ENCODE data around the gene VSTM1.

Gene VSTM1

GRCh38 chr19:54095136-54095858 lies 31.6 kb upstream of the VSTM1 start:
- no peak for ATAC-seq (ENCODE audit: insufficient read depth, low read depth)
- H3K27me3 ChIP-seq (ENCODE audit: insufficient read depth, low read length, poor library complexity): no peaks in the 10 kb centered on the region
- H3K4me1 ChIP-seq (ENCODE audit: insufficient read depth, low read length): no peaks in the 10 kb centered on the region
- no peak for DNase-seq
- TF ChIP-seq EZH2 (IDR thresholded peaks at IDR 0.05; ENCODE audit: borderline replicate concordance, low read depth, low read length, severe bottlenecking) (no peak), CTCF (IDR thresholded peaks at IDR 0.05; ENCODE audit: borderline replicate concordance, extremely low read depth, low read length, poor library complexity, severe bottlenecking) (no peak)
- H3K4me2 ChIP-seq (ENCODE audit: insufficient read depth, low read length): no peak overlapping the region
- H3K9ac ChIP-seq (ENCODE audit: low read depth, low read length): no peak overlapping the region
- H3K79me2 ChIP-seq (ENCODE audit: insufficient read depth, low read length): no peaks in the 10 kb centered on the region
- H4K20me1 ChIP-seq (ENCODE audit: insufficient read depth, low read length): no peaks in the 10 kb centered on the region
- H2AFZ ChIP-seq (ENCODE audit: low read depth, low read length): no peak overlapping the region
- no peak overlapping the region for H3K4me3 ChIP-seq (ENCODE audit: low read depth in 1 of 2, low read length in 2 of 2)
- H3K36me3 ChIP-seq (ENCODE audit: insufficient read depth, low read length): no peaks in the 10 kb centered on the region
- no peaks in the 10 kb centered on the region for H3K9me3 ChIP-seq (ENCODE audit: insufficient read depth, low read length, severe bottlenecking)
- H3K27ac ChIP-seq (ENCODE audit: low read length): no peak overlapping the region

- H3K9me3 ChIP-seq (ENCODE audit: insufficient read depth, low read length, severe bottlenecking): no peaks in the 10 kb centered on the region
- H4K20me1 ChIP-seq (ENCODE audit: insufficient read depth, low read length): no peaks in the 10 kb centered on the region
- no peaks in the 10 kb centered on the region for H3K36me3 ChIP-seq (ENCODE audit: insufficient read depth, low read length)
- H3K4me3 ChIP-seq (ENCODE audit: low read depth in 1 of 2, low read length in 2 of 2): no peak overlapping the region
- ATAC-seq (ENCODE audit: insufficient read depth, low read depth) (no peak), DNase-seq (no peak)
- no peaks in the 10 kb centered on the region for H3K79me2 ChIP-seq (ENCODE audit: insufficient read depth, low read length)
- H3K4me2 ChIP-seq (ENCODE audit: insufficient read depth, low read length): no peak overlapping the region
- no peaks in the 10 kb centered on the region for H3K27me3 ChIP-seq (ENCODE audit: insufficient read depth, low read length, poor library complexity)
- H3K27ac ChIP-seq (ENCODE audit: low read length): no peak overlapping the region
- no peak overlapping the region for H2AFZ ChIP-seq (ENCODE audit: low read depth, low read length)
- H3K9ac ChIP-seq (ENCODE audit: low read depth, low read length): no peak overlapping the region
- TF ChIP-seq CTCF (IDR thresholded peaks at IDR 0.05; ENCODE audit: borderline replicate concordance, extremely low read depth, low read length, poor library complexity, severe bottlenecking): no peak
- no peak for TF ChIP-seq EZH2 (IDR thresholded peaks at IDR 0.05; ENCODE audit: borderline replicate concordance, low read depth, low read length, severe bottlenecking)
- H3K4me1 ChIP-seq (ENCODE audit: insufficient read depth, low read length): no peaks in the 10 kb centered on the region
These were observed 30.8 kb upstream of the VSTM1 start for GRCh38 chr19:54094426-54095000.

- H3K27ac ChIP-seq (ENCODE audit: low read length): no peak overlapping the region
- no peak for DNase-seq
- ATAC-seq (ENCODE audit: insufficient read depth, low read depth): no peak
- no peak overlapping the region for H3K9ac ChIP-seq (ENCODE audit: low read depth, low read length)
- TF ChIP-seq CTCF (IDR thresholded peaks at IDR 0.05; ENCODE audit: borderline replicate concordance, extremely low read depth, low read length, poor library complexity, severe bottlenecking): no peak
- no peak for TF ChIP-seq EZH2 (IDR thresholded peaks at IDR 0.05; ENCODE audit: borderline replicate concordance, low read depth, low read length, severe bottlenecking)
- no peaks in the 10 kb centered on the region for H3K79me2 ChIP-seq (ENCODE audit: insufficient read depth, low read length)
- H3K9me3 ChIP-seq (ENCODE audit: insufficient read depth, low read length, severe bottlenecking): peaks cover 6% of the 10 kb centered on the region
- H3K27me3 ChIP-seq (ENCODE audit: insufficient read depth, low read length, poor library complexity): no peaks in the 10 kb centered on the region
- H3K4me1 ChIP-seq (ENCODE audit: insufficient read depth, low read length): no peaks in the 10 kb centered on the region
- no peak overlapping the region for H2AFZ ChIP-seq (ENCODE audit: low read depth, low read length)
- H3K4me3 ChIP-seq (ENCODE audit: low read depth in 1 of 2, low read length in 2 of 2): no peak overlapping the region
- H3K4me2 ChIP-seq (ENCODE audit: insufficient read depth, low read length): no peak overlapping the region
- H4K20me1 ChIP-seq (ENCODE audit: insufficient read depth, low read length): no peaks in the 10 kb centered on the region
- no peaks in the 10 kb centered on the region for H3K36me3 ChIP-seq (ENCODE audit: insufficient read depth, low read length)
These were observed 20.7 kb upstream of the VSTM1 start for GRCh38 chr19:54084410-54084809.

Data from DND-41 (cell line).